GM19455 (cell line): ENCODE results near the gene YIF1A.
"Not testable (repeated sequence)": the region's sequence is repeated elsewhere in the genome, so short reads cannot be mapped to it uniquely, and the experiment has no call there.

Experiments
- ATAC-seq: cut with Tn5 transposase; IDR thresholded peaks from one replicate; pipeline ENCODE4 v1.9.1; 2021; ENCODE audit not compliant: unreplicated experiment

The YIF1A gene

GRCh38 chr11:66326261-66327111 lies 37.5 kb upstream of the YIF1A start:
- no peak for ATAC-seq

GRCh38 chr11:66325263-66325671 lies 36.3 kb upstream of the YIF1A start:
- ATAC-seq: no peak

- ATAC-seq: no peak
Observed at GRCh38 chr11:66324664-66325063, 35.7 kb upstream of the YIF1A start.

- ATAC-seq: no peak
Observed at GRCh38 chr11:66323684-66324083, 34.7 kb upstream of the YIF1A start.

GRCh38 chr11:66322732-66323427 lies 33.9 kb upstream of the YIF1A start:
- ATAC-seq: no peak

GRCh38 chr11:66321606-66322005 lies 32.7 kb upstream of the YIF1A start:
- ATAC-seq: no peak

- ATAC-seq: not testable (repeated sequence)
Observed at GRCh38 chr11:66320748-66321147, 31.8 kb upstream of the YIF1A start.

GRCh38 chr11:66320289-66320688 lies 31.3 kb upstream of the YIF1A start:
- not testable (repeated sequence) for ATAC-seq

GRCh38 chr11:66318600-66318970 lies 29.6 kb upstream of the YIF1A start:
- ATAC-seq: no peak

- no peak for ATAC-seq
Observed at GRCh38 chr11:66317723-66318599, 29.0 kb upstream of the YIF1A start.

GRCh38 chr11:66317322-66317722 lies 28.4 kb upstream of the YIF1A start:
- ATAC-seq: no peak

- no peak for ATAC-seq
Observed at GRCh38 chr11:66316849-66317251, 27.9 kb upstream of the YIF1A start, which contains the start of gene CD248. CD248 (minus strand) TSS chr11:66317044; CDS start chr11:66317027, 17 bp downstream.

GRCh38 chr11:66315921-66316811 lies 27.2 kb upstream of the YIF1A start:
- ATAC-seq: no peak

GRCh38 chr11:66315498-66315885 lies 26.5 kb upstream of the YIF1A start:
- ATAC-seq: no peak

GRCh38 chr11:66314561-66315497 lies 25.9 kb upstream of the YIF1A start:
- no peak for ATAC-seq

GRCh38 chr11:66314186-66314501 lies 25.2 kb upstream of the YIF1A start:
- no peak for ATAC-seq

- ATAC-seq: no peak
Observed at GRCh38 chr11:66313321-66314185, 24.6 kb upstream of the YIF1A start.

- peak; percentile 47 for ATAC-seq
Observed at GRCh38 chr11:66312549-66313320, 23.8 kb upstream of the YIF1A start.
